GM19452 (cell line): ENCODE measurements around the gene SPRTN.
A peak's percentile ranks its signal among the peaks of the same experiment; 100 is the strongest.

ENCODE experiments used
- ATAC-seq: cut with Tn5 transposase; IDR thresholded peaks from one replicate; pipeline ENCODE4 v1.9.1; 2021; ENCODE audit not compliant: unreplicated experiment

The SPRTN gene

DNA sequence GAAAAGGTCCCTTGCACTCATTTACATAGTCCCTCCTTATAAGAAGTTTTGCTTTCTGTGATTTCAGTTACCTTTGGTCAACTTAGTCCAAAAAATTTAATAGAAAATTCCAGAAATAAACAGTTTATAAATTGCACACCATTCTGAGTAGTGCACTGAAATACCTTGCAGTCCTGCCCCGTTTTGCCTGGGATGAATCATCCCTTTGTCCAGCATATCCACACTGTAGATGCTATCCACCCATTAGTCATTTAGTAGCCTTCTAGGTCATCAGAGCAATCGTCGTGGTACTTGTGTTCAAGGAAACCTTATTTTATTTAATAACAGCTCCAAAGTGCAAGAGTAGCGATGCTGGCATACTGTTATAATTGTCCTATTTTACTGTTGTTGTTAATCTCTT is 38.0 kb downstream of the SPRTN start:
- no peak for ATAC-seq

DNA sequence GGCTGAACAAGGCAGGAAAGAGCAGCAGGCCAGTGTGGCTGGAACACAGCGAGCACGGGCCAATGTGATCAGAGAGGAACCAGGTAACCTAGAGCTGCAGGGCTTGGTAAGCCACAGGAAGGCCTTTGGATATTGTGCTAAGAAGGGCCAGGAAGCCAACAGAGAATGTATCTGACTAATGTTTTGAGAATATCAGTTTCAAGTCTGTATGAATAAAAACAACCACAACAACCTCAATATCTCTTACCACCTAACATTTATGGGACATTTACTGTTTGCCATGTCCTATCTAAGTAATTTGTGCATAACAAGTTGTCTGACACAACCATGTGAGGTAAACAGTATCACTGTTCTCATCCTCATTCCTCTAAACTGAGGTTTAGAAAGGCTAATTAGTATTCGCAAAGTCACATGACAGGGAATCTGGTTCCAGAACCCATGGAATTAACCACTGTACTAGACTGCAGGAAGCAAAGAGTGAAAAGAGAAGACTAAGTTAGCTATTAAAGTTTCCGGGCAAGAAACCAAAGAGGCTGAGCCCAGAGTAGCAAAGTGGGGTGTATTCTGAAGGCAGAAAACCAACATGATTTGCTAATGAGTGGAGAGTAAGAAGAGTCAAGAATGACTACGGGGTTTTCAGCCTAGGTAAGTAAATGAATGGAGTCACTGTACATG is 38.9 kb downstream of the SPRTN start:
- ATAC-seq, result peak; percentile 69

DNA sequence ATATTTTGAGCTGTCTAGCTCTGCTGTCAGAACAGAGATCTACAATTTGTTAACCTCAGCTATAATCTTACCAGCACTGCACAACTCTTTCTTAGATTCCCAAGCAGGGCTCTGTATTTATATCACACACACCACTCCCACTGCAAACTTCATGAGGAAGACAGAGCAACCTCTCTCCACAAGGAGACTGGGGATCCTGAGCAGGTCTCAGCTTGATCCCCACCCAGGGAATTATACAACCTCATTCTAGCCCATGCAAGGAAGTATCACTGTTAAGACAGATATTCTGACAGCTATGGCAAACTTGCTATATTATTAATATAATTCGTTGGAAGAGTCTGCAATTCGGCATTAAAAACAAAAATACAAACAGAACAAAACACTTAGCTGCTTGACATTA is 43.6 kb downstream of the SPRTN start:
- no peak for ATAC-seq

- no peak for ATAC-seq
Observed at GRCh38 chr1:231382426-231382825, 44.3 kb downstream of the SPRTN start.

GRCh38 chr1:231383159-231383860 is 45.2 kb downstream of the SPRTN start:
- no peak for ATAC-seq

GRCh38 chr1:231384696-231385415 is 46.8 kb downstream of the SPRTN start:
- no peak for ATAC-seq

GRCh38 chr1:231385416-231385748 is 47.3 kb downstream of the SPRTN start:
- ATAC-seq, result no peak

GRCh38 chr1:231386466-231386865 is 48.4 kb downstream of the SPRTN start:
- ATAC-seq, result no peak

DNA sequence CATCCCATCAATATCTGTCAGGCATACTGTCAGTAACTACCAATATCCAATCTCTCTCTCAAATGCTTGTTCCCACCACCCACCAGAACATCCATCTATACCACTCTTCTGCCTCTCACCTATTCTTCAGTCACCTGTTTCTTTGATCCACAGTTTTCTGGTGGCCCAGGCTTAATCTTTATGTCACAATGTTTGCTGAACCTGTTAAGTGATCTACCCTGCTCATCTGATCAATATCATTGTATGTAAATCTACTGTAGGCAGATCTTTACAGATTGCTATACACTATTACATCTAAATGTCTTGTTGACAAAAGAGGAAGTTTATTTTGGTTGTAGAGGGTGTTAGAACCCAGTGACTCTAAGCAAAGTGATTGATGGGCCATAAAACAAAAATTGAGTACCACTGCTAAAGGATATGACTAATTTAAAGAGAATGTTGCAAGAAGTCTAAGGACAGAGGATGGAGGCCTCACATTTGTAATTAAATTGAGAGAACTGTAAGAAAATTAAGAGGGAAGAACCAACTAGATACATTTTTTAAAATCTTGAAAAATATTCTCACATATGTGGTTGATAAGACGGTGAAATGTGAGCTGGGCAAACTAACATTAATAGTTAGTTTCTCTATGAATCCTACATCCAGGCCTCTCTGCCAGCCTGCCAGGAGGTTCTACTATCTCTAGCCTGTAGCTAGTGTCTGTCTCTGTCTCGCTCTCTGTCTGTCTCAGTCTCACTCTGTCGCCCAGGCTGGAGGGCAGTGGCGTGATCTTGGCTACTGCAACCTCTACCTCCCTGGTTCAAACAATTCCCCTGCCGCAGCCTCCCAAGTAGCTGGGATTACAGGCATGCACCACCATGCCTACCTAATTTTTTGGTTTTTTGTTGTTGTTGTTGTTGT is 49.9 kb downstream of the SPRTN start:
- no peak for ATAC-seq

DNA sequence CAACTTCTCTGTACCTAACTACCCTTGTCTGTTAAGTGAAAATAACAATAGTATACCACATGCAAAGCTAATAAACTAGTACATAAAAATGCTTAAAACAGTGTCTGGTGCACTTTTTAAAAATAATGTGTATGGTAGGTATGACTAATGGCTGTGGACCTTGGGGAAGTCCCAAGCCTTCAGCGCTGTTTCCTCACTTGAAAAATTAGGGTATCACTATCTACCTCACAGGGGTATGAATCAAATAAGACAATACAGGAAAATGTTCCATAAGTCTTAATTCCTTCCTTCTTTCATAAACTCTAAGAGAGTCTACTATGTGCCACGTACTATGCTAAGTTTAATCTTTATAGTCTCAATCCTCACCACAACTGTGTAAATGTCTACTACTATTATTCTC is 52.0 kb downstream of the SPRTN start:
- no peak for ATAC-seq

- ATAC-seq, result no peak
Observed at GRCh38 chr1:231392389-231393131, 54.5 kb downstream of the SPRTN start.

GRCh38 chr1:231393668-231394067 is 55.6 kb downstream of the SPRTN start:
- ATAC-seq, result no peak

- no peak for ATAC-seq
Observed at GRCh38 chr1:231395076-231395997, 57.2 kb downstream of the SPRTN start.

DNA sequence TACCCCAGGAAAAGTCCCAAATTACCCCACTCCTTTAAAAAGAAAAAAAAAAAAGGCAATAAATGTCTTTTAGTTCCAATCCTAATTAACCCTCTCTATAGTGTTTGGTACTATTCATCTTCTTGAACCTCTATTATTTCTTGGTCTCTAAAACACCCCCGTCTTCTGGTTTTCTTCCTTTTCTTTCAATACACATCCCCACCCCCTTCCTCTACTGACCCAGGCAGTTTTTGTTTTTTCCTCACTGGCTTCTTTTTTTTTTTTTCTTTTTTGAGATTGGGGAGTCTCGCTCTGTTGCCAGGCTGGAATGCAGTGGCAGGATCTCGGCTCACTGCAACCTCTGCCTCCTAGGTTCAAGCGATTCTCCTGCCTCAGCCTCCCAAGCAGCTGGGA is 57.9 kb downstream of the SPRTN start:
- ATAC-seq, result no peak

DNA sequence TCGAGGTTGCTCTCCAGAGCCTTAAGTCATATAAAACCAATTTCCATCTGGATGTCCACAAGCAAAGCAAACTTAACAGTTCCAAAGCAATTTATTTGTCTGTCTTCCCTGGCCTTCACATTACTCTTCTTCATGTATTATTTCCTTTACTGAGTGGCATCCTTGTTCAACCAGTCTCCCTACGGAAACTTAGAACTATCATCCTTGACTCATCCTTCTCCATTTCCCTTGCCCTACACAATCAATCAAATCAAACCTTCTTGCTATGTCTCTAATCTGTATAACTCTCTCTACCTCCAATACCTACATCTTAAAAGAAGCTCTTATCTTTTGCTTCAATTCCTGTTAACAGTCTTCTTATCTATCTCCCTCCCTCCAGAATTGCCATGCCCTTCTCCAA is 58.5 kb downstream of the SPRTN start:
- no peak for ATAC-seq

DNA sequence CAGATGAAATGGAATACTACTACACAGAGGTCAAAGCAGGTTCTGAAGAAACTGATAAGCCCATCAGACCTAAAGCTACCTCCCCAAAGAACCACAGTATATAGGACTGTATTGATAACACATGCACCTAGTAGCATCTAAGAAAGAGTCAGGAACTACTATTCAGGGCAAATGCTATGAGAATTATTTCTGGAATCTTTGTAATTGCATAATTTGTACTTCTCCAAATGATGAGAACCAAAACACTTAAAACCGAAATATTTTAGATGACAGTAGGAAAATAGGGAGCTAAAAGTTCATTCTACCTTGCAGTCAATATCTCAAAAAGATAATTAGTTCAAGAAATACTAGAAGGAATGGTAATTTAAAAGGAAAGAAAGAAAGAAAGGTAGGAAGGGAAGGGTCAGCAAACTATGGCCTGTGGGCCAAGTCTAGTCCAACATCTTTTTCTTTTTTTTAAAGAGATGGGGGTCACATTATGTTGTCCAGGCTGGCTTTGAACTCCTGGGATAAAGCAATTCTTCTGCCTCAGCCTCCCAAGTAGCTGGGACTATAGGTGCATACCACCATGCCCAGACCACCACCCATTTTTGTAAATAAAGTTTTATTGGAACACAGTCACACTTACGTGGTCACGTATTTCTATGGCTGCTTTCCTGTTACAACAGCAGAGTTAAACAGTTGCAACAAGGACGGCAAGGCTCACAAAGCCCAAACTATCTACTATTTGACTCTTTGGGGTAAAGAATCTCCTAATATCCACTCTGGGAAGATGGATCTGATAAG is 60.0 kb downstream of the SPRTN start:
- ATAC-seq, result no peak

DNA sequence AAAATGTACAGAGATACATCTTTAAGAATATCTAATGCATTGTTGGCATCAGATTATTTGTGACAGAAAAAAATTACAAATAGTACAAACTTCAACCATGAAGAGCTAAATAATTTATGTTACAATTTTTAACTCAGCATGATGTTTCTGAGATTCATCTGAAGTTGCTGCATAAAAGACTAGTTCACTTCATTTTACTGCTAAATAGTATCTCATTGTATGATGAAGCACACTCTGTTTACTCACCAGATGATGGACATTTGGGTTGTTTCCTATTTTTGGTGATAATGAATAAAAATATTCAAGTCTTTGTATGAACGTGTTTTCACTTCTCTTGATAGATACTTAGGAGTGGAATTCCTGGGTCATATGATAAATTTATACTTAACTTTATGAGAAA is 63.4 kb downstream of the SPRTN start:
- no peak for ATAC-seq

GRCh38 chr1:231404318-231404717 is 66.2 kb downstream of the SPRTN start:
- no peak for ATAC-seq
